GM23338 (cell line): ENCODE results near the gene ATP23.

ENCODE experiments used
- CREB1 ChIP-seq: fragments of 250-450 bp; sonication (Bioruptor Pico); IDR thresholded peaks from 2 replicates; pipeline ENCODE4 v1.5.0; 2020; ENCODE audit warnings: low read depth, mild to moderate bottlenecking, moderate library complexity
- CTCF ChIP-seq, 2 experiments: fragments of 200-600 bp in 1 of 2; sonication (generic) in 1 of 2; conservative IDR thresholded peaks; 2 replicates each; pipeline versions ENCODE4 v1.5.1 to v1.6.1; 2016 to 2017; ENCODE audit warnings: antibody characterized with exemption in 2 of 2, low read depth in 2 of 2, mild to moderate bottlenecking in 2 of 2, moderate library complexity in 1 of 2
- EZH2 ChIP-seq: fragments of 200-600 bp; sonication (generic); IDR thresholded peaks from one replicate; pipeline ENCODE4 v1.8.0; 2017; ENCODE audit warnings: antibody characterized with exemption, mild to moderate bottlenecking, low read depth; ENCODE audit not compliant: unreplicated experiment
- EZH2phosphoT487 ChIP-seq: fragments of 200-600 bp; sonication (generic); IDR thresholded peaks from one replicate; pipeline ENCODE4 v1.8.1; 2018; ENCODE audit warnings: antibody characterized with exemption; ENCODE audit not compliant: unreplicated experiment
- NANOG ChIP-seq: IDR thresholded peaks from 2 replicates; pipeline ENCODE4 v1.6.1; 2016; ENCODE audit warnings: antibody characterized with exemption, borderline replicate concordance
- POLR2AphosphoS5 ChIP-seq: IDR thresholded peaks from 2 replicates; pipeline ENCODE4 v1.6.1; 2016; ENCODE audit warnings: antibody characterized with exemption, low read depth
- REST ChIP-seq: IDR thresholded peaks from one replicate; pipeline ENCODE4 v1.6.1; 2018; ENCODE audit warnings: antibody characterized with exemption; ENCODE audit not compliant: unreplicated experiment
- TF ChIP-seq, protein P1 (sequence below): IDR thresholded peaks from 2 replicates; pipeline ENCODE4 v1.6.1; 2016; ENCODE audit warnings: antibody characterized with exemption

DNA sequence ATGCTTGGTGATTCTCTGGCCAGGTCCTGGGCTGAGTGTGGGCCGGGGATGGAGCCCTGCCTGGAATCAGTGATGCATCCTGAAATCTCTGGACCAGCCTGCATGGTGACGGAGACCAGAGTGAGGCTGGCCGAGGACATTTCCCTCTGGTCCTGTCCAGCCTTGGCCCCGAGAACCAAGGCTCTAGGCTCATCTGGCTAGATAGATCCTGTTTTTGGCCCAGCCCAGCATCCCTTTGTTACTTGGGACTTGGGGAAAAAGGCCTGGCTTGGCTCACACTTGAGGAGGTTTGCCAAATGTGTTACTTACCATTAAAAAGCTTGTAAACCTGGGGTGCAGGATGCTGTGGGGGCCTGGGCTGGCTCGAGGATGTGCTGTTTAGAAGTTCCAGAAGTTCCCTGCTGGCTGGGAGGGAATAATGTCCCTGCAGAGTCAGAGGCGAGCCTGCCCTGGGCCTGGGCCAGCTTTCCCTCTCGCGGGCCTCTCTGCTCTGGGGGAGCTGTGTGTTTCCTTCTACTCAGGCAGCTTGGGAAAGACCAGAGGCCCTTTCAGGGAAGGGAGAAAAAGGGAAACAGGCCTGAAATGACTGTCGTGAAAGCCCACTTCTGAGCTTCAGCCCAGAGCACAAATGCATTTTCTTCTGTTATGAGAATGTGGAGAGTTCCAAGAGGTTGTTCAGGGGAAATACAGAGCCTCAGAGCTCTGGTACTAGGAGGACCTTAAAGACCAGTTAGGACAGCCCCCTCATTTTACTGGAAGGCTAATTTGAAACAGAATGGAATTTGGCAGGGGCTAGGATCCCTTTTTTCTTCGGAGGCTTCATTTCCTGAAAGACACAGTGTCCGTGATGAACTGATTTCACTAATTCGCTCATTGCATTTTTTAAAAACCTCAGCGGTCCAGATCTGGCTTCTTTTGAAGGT, 47.7 kb upstream of the ATP23 start:
- no peak for TF ChIP-seq CTCF (conservative IDR thresholded peaks at IDR 0.05; ENCODE audit: low read depth in 2 of 2)
- no peak for TF ChIP-seq EZH2phosphoT487
- no peak for TF ChIP-seq EZH2
- TF ChIP-seq, protein P1, sequence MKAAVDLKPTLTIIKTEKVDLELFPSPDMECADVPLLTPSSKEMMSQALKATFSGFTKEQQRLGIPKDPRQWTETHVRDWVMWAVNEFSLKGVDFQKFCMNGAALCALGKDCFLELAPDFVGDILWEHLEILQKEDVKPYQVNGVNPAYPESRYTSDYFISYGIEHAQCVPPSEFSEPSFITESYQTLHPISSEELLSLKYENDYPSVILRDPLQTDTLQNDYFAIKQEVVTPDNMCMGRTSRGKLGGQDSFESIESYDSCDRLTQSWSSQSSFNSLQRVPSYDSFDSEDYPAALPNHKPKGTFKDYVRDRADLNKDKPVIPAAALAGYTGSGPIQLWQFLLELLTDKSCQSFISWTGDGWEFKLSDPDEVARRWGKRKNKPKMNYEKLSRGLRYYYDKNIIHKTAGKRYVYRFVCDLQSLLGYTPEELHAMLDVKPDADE, result no peak
- TF ChIP-seq POLR2AphosphoS5, result no peak
- no peak for TF ChIP-seq REST
- TF ChIP-seq NANOG, result no peak
- no peak for TF ChIP-seq CREB1 (CRISPR knock-in tag)
